ENCODE measurements around the gene ENOX1.
A peak's percentile ranks its signal among the peaks of the same experiment; 100 is the strongest.

ENOX1 gene

DNA sequence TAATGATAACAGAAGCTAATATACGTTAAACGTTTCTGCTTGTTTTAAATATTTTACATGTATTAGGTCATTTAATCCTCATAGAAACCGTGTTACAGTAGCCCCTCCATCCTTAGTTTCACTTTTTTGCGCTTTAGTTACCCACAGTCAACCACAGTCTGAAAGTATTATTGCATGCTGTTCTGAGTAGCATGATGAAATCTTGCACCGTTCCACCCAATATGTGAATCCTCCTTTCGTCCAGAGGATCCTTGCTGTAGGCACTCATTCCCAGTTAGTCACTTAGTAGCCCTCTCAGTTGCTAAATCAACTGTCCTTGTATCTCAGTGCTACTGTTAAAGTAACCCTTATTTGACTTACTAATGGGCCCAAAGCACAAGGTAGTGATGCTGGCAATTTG is 257.8 kb downstream of the ENOX1 start:
- no peak overlapping the region for H3K4me3 ChIP-seq (ENCODE audit: low read depth in 1 of 2, low read length in 2 of 2)
- ATAC-seq (ENCODE audit: insufficient read depth, low read depth) = peak; percentile 61; the same call in 2 of the 3 replicates
- H3K36me3 ChIP-seq (ENCODE audit: insufficient read depth, low read length) = no peaks in the 10 kb centered on the region
- no peak overlapping the region for H2AFZ ChIP-seq (ENCODE audit: low read depth, low read length)
- no peaks in the 10 kb centered on the region for H3K79me2 ChIP-seq (ENCODE audit: insufficient read depth, low read length)
- H3K27ac ChIP-seq (ENCODE audit: low read length) = no peak overlapping the region
- no peaks in the 10 kb centered on the region for H3K4me1 ChIP-seq (ENCODE audit: insufficient read depth, low read length)
- no peaks in the 10 kb centered on the region for H4K20me1 ChIP-seq (ENCODE audit: insufficient read depth, low read length)
- H3K4me2 ChIP-seq (ENCODE audit: insufficient read depth, low read length) = no peak overlapping the region
- H3K9ac ChIP-seq (ENCODE audit: low read depth, low read length) = no peak overlapping the region
- TF ChIP-seq EZH2 (IDR thresholded peaks at IDR 0.05; ENCODE audit: borderline replicate concordance, low read depth, low read length, severe bottlenecking) = no peak
- TF ChIP-seq, protein P1, sequence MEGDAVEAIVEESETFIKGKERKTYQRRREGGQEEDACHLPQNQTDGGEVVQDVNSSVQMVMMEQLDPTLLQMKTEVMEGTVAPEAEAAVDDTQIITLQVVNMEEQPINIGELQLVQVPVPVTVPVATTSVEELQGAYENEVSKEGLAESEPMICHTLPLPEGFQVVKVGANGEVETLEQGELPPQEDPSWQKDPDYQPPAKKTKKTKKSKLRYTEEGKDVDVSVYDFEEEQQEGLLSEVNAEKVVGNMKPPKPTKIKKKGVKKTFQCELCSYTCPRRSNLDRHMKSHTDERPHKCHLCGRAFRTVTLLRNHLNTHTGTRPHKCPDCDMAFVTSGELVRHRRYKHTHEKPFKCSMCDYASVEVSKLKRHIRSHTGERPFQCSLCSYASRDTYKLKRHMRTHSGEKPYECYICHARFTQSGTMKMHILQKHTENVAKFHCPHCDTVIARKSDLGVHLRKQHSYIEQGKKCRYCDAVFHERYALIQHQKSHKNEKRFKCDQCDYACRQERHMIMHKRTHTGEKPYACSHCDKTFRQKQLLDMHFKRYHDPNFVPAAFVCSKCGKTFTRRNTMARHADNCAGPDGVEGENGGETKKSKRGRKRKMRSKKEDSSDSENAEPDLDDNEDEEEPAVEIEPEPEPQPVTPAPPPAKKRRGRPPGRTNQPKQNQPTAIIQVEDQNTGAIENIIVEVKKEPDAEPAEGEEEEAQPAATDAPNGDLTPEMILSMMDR (IDR thresholded peaks at IDR 0.05; ENCODE audit: borderline replicate concordance, extremely low read depth, low read length, poor library complexity, severe bottlenecking) = no peak
- DNase-seq = peak; percentile 7
- no peaks in the 10 kb centered on the region for H3K9me3 ChIP-seq (ENCODE audit: insufficient read depth, low read length, severe bottlenecking)
- H3K27me3 ChIP-seq (ENCODE audit: insufficient read depth, low read length, poor library complexity) = peaks cover 7% of the 10 kb centered on the region

DNA sequence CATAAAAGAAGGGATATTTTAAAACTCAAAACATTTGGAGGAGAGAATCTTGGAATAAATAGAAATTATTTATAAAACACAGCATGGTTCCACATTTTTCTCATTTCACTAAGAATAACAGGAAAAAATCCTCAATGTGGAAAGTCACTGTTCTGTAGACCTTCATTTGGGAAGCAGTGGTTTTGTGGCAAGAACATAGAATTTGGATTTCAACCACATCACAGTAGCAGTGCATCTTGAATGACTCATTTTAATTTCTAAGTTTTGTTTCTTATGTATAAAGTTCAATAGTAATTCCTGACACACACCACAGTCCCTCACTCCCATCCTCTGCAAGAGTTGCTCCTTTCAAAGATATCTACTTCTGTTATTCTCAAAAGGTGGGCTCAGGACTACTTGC is 264.0 kb downstream of the ENOX1 start:
- Histone ChIP-seq H3K27me3 (ENCODE audit: insufficient read depth, low read length, poor library complexity) (peaks cover 7% of the 10 kb centered on the region), H3K4me3 (ENCODE audit: low read depth in 1 of 2, low read length in 2 of 2) (no peak overlapping the region), H3K9me3 (ENCODE audit: insufficient read depth, low read length, severe bottlenecking) (no peaks in the 10 kb centered on the region), H2AFZ (ENCODE audit: low read depth, low read length) (no peak overlapping the region), H3K4me1 (ENCODE audit: insufficient read depth, low read length) (no peaks in the 10 kb centered on the region), H3K27ac (ENCODE audit: low read length) (no peak overlapping the region), H3K4me2 (ENCODE audit: insufficient read depth, low read length) (no peak overlapping the region), H3K36me3 (ENCODE audit: insufficient read depth, low read length) (no peaks in the 10 kb centered on the region), H3K79me2 (ENCODE audit: insufficient read depth, low read length) (no peaks in the 10 kb centered on the region), H4K20me1 (ENCODE audit: insufficient read depth, low read length) (no peaks in the 10 kb centered on the region), H3K9ac (ENCODE audit: low read depth, low read length) (no peak overlapping the region)
- no peak for ATAC-seq (ENCODE audit: insufficient read depth, low read depth)
- no peak for DNase-seq
- TF ChIP-seq EZH2 (IDR thresholded peaks at IDR 0.05; ENCODE audit: borderline replicate concordance, low read depth, low read length, severe bottlenecking) = no peak
- TF ChIP-seq, protein P1 (IDR thresholded peaks at IDR 0.05; ENCODE audit: borderline replicate concordance, extremely low read depth, low read length, poor library complexity, severe bottlenecking) = no peak

DNA sequence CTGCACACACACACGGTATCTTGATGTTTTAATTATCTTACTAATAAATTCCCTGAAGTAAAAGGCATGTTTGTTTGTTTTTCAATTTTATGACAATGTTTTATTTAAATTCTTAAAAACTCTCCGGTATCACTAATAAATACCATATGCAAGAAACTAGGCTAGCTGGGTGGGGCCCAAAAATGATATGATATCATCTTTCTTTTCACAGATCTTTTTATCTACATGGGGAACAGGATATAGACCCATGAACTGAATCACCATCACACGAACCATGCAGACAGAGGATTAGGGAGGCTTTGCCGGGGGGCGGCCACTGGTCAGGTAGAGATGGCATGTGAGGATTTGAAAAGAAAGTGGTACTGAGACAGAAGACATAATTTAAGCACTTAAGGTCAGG is 266.4 kb downstream of the ENOX1 start:
- Histone ChIP-seq H3K79me2 (ENCODE audit: insufficient read depth, low read length) (no peaks in the 10 kb centered on the region), H4K20me1 (ENCODE audit: insufficient read depth, low read length) (no peaks in the 10 kb centered on the region), H3K9ac (ENCODE audit: low read depth, low read length) (no peak overlapping the region), H3K9me3 (ENCODE audit: insufficient read depth, low read length, severe bottlenecking) (no peaks in the 10 kb centered on the region), H3K4me2 (ENCODE audit: insufficient read depth, low read length) (no peak overlapping the region), H3K4me1 (ENCODE audit: insufficient read depth, low read length) (no peaks in the 10 kb centered on the region), H3K4me3 (ENCODE audit: low read depth in 1 of 2, low read length in 2 of 2) (no peak overlapping the region), H3K36me3 (ENCODE audit: insufficient read depth, low read length) (no peaks in the 10 kb centered on the region), H2AFZ (ENCODE audit: low read depth, low read length) (no peak overlapping the region), H3K27ac (ENCODE audit: low read length) (no peak overlapping the region), H3K27me3 (ENCODE audit: insufficient read depth, low read length, poor library complexity) (peaks cover 7% of the 10 kb centered on the region)
- ATAC-seq (ENCODE audit: insufficient read depth, low read depth) (no peak), DNase-seq (no peak)
- no peak for TF ChIP-seq EZH2 (IDR thresholded peaks at IDR 0.05; ENCODE audit: borderline replicate concordance, low read depth, low read length, severe bottlenecking)
- TF ChIP-seq, protein P1 (IDR thresholded peaks at IDR 0.05; ENCODE audit: borderline replicate concordance, extremely low read depth, low read length, poor library complexity, severe bottlenecking) = no peak

DNA sequence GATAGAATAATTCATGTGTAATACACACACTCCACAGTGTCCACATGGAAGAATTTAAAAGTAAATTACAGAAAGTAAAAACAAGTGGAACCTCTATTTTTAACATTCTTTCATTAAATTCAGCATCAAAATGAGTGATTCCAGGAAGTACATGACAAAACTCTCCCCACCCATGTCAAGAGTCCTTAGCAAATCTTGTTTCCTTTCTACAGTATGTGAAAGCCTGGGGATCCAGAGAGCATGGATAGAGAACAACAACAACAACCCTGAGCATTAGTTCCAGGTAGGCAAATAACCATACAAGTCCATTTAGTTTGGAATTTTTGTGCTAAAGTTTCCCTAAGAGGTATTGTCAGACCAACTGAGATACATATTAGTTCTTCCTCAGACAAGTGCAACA is 267.9 kb downstream of the ENOX1 start:
- Histone ChIP-seq H3K79me2 (ENCODE audit: insufficient read depth, low read length) (no peaks in the 10 kb centered on the region), H3K27me3 (ENCODE audit: insufficient read depth, low read length, poor library complexity) (no peaks in the 10 kb centered on the region), H3K36me3 (ENCODE audit: insufficient read depth, low read length) (no peaks in the 10 kb centered on the region), H3K4me3 (ENCODE audit: low read depth in 1 of 2, low read length in 2 of 2) (no peak overlapping the region), H3K4me1 (ENCODE audit: insufficient read depth, low read length) (no peaks in the 10 kb centered on the region), H3K9ac (ENCODE audit: low read depth, low read length) (no peak overlapping the region), H3K27ac (ENCODE audit: low read length) (no peak overlapping the region), H3K9me3 (ENCODE audit: insufficient read depth, low read length, severe bottlenecking) (no peaks in the 10 kb centered on the region), H3K4me2 (ENCODE audit: insufficient read depth, low read length) (no peak overlapping the region), H4K20me1 (ENCODE audit: insufficient read depth, low read length) (no peaks in the 10 kb centered on the region), H2AFZ (ENCODE audit: low read depth, low read length) (no peak overlapping the region)
- no peak for DNase-seq
- TF ChIP-seq, protein P1 (IDR thresholded peaks at IDR 0.05; ENCODE audit: borderline replicate concordance, extremely low read depth, low read length, poor library complexity, severe bottlenecking) = no peak
- no peak for TF ChIP-seq EZH2 (IDR thresholded peaks at IDR 0.05; ENCODE audit: borderline replicate concordance, low read depth, low read length, severe bottlenecking)
- no peak for ATAC-seq (ENCODE audit: insufficient read depth, low read depth)
